GM21360 (cell line): Measurements from ENCODE around the gene PGAM2.

Experiments used
- ATAC-seq: cut with Tn5 transposase; IDR thresholded peaks from one replicate; pipeline ENCODE4 v1.9.1; 2021; ENCODE audit warnings: mild to moderate bottlenecking, moderate library complexity; ENCODE audit not compliant: unreplicated experiment

The PGAM2 gene

GRCh38 chr7:44065431-44066110 is at the start of gene PGAM2:
TSS of gene PGAM2 (minus strand) at chr7:44065567. CDS start at chr7:44065529, 38 bp downstream.
- ATAC-seq: no peak

- ATAC-seq: no peak
Observed at GRCh38 chr7:44114586-44115310, 49.4 kb upstream of the PGAM2 start.

DNA sequence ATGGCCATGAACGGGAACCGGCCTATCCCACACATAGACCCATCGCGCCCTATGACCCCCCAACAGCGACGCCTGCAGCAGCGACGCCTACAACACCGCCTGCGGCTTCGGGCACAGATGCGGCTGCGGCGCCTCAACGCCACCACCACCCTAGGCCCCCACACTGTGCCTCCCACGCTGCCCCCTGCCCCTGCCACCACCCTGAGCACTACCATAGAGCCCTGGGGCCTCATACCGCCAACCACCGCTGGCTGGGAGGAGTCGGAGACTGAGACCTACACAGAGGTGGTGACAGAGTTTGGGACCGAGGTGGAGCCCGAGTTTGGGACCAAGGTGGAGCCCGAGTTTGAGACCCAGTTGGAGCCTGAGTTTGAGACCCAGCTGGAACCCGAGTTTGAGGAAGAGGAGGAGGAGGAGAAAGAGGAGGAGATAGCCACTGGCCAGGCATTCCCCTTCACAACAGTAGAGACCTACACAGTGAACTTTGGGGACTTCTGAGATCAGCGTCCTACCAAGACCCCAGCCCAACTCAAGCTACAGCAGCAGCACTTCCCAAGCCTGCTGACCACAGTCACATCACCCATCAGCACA is 48.5 kb upstream of the PGAM2 start:
- no peak for ATAC-seq

- no peak for ATAC-seq
Observed at GRCh38 chr7:44112997-44113763, 47.8 kb upstream of the PGAM2 start.

DNA sequence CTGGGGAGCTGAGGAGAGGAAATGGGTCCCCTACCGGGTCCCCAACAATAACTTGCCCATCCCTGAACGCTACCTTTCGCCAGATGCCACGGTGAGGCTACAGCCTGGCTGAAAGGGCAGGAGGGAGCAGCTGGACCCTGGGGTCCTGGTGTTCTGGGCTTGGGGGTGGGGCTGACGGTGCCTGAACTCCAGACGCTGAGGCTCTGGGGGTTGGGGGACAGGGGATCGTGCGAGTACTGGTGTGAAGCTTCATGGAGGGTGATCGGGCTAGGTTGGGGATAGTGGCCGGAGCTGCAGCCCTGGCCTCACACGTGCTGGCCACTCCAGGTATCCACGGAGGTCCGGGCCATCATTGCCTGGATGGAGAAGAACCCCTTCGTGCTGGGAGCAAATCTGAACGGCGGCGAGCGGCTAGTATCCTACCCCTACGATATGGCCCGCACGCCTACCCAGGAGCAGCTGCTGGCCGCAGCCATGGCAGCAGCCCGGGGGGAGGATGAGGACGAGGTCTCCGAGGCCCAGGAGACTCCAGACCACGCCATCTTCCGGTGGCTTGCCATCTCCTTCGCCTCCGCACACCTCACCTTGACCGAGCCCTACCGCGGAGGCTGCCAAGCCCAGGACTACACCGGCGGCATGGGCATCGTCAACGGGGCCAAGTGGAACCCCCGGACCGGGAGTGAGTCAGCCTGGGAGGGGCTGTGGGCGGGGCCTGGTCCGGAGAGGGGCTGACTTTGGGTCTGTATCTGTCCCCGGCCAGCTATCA is 47.0 kb upstream of the PGAM2 start:
- no peak for ATAC-seq

DNA sequence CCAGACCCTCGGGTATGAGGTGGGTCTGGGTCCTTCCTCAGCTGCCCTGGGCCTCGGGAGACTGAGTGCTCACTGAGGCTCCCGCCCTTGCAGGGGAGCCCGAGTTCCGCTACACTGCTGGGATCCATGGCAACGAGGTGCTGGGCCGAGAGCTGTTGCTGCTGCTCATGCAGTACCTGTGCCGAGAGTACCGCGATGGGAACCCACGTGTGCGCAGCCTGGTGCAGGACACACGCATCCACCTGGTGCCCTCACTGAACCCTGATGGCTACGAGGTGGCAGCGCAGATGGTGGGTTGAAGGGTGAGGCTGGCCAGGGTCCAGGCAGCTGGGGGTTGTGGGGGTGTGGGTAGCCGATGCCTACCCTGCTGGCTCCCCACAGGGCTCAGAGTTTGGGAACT is 46.4 kb upstream of the PGAM2 start:
- no peak for ATAC-seq

GRCh38 chr7:44110719-44111635 is 45.6 kb upstream of the PGAM2 start:
- ATAC-seq: no peak

- no peak for ATAC-seq
Observed at GRCh38 chr7:44109991-44110390, 44.6 kb upstream of the PGAM2 start.

- ATAC-seq: no peak
Observed at GRCh38 chr7:44108768-44109750, 43.7 kb upstream of the PGAM2 start.

- no peak for ATAC-seq
Observed at GRCh38 chr7:44107961-44108767, 42.8 kb upstream of the PGAM2 start.

DNA sequence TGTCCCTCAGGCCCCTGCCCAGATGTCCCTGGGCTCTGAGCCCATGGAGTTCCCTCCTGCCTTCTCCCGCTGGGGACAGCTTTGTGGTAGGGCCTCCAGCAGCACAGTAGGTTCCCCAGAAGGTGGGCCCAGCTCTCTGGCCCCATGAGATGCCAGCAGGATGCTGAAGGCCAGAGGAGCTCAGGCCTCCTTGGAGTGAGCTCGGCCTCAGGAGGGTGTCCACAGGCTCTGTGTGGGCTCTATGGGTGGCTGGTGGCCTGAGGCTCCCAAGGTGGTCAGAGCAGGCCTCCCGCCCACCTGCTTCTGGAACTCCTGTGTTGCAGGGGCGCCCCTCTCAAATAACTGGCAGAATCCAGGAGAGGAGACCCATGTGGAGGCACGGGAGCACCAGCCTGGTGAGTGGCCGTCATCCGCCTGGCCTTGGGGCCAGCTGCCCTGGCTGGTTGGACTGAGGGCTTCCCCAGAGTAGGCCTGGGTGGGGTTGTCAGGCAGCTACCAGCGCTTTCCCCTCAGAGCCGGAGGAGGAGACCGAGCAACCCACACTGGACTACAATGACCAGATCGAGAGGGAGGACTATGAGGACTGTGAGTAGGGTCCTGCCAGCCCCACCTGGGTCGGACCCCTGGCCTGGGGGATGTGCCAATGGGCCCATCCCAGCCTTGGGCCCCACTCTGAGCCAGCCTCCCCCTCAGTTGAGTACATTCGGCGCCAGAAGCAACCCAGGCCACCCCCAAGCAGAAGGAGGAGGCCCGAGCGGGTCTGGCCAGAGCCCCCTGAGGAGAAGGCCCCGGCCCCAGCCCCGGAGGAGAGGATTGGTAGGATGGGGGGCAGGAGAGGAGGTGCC is 42.0 kb upstream of the PGAM2 start:
- ATAC-seq: no peak

GRCh38 chr7:44106311-44107065 is 41.1 kb upstream of the PGAM2 start:
- no peak for ATAC-seq

DNA sequence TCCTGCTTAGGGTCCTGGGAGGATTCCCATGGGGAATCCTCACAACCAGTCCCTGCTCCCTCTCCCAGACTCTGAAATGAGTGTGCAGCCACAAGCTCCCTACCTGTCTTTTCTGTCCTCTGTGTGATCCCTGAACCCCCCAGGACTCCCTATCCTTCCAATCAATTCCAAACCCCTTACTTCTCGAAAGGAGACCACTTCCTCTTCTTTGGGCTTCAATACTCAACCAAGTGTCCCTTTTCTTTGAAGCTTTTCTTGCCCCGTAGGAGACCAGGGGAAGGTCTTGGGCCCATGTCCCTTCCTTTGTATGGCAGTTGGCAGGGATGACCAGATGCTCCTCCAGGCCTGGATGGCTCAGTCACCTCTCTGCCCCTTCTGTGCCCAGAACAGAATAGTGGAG is 40.5 kb upstream of the PGAM2 start:
- no peak for ATAC-seq

- ATAC-seq: no peak
Observed at GRCh38 chr7:44104860-44105771, 39.7 kb upstream of the PGAM2 start.
